HCT116 (cell line): ENCODE measurements around the gene TCFL5. TPM values are rescaled to one million over a fixed set of nuclear protein-coding genes. Genes with fewer than 3 reads are reported as not detected.

Source experiments
- ATAC-seq: fragments of 200-7000 bp; cut with Tn5 transposase; 2 replicates; pipeline ENCODE4 v1.9.1; 2020; ENCODE audit warnings: mild to moderate bottlenecking, moderate library complexity
- BruUV-seq: library from RNA; stranded (reverse); fragments of 400-500 nt; replicated peaks from 2 replicates; lab custom pipeline; 2021; lab: Mats Ljungman, UMichigan
- CTCF ChIA-PET: fragments of 300-600 bp; sonication (Branson Sonifier 250); formaldehyde crosslinking; loops from one replicate; lab custom pipeline; 2021; ENCODE audit warnings: antibody characterized with exemption; lab: Charles Lee
- POLR2A ChIA-PET: fragments of 300-600, 350-600 bp; sonication (Branson Sonifier 250); formaldehyde crosslinking; loops from one replicate; lab custom pipeline; 2021; ENCODE audit warnings: antibody characterized with exemption; lab: Charles Lee
- RAD21 ChIA-PET, 2 experiments: fragments of 300-600 bp; sonication (Branson Sonifier 250); formaldehyde crosslinking; loops; one replicate each; lab custom pipeline; 2023; ENCODE audit warnings: low total read pairs in 2 of 2; ENCODE audit not compliant: uncharacterized antibody in 2 of 2, unreplicated experiment in 2 of 2, low non-redundant PET in 1 of 2; lab: Charles Lee
- DNase-seq: peaks from one replicate; pipeline ENCODE4 v3.0.0-alpha.2; 2010; ENCODE audit warnings: low read depth, low spot score
- H2AFZ ChIP-seq: fragments of 200-600 bp; shearing (Covaris generic), sonication (generic); 2 replicates; pipeline ENCODE4 v1.6.1; 2017; ENCODE audit warnings: low read depth, mixed run types, mixed read lengths, antibody characterized with exemption, low read length; ENCODE audit not compliant: poor library complexity, severe bottlenecking
- H3K27ac ChIP-seq: 2 replicates; pipeline ENCODE4 v1.5.1; 2012; ENCODE audit warnings: low read depth, low read length
- H3K27me3 ChIP-seq: fragments of 200-600 bp; sonication (generic); 2 replicates; pipeline ENCODE4 v1.6.1; 2016; ENCODE audit warnings: mixed run types, low read length, mixed read lengths; ENCODE audit not compliant: insufficient read depth
- H3K36me3 ChIP-seq, 2 experiments: fragments of 200-500 bp in 1 of 2; fragments of 200-600 bp in 1 of 2; sonication (Bioruptor generic) in 1 of 2; sonication (generic) in 1 of 2; 2 replicates each; pipeline versions ENCODE4 v1.5.1 to v1.6.1; 2014 to 2016; ENCODE audit warnings: low read length in 2 of 2, inconsistent platforms in 1 of 2, mixed read lengths in 1 of 2, mixed run types in 1 of 2; ENCODE audit not compliant: insufficient read depth in 2 of 2, control insufficient read depth in 1 of 2
- H3K4me1 ChIP-seq, 2 experiments: fragments of 200-600 bp in 1 of 2; sonication (generic) in 1 of 2; 2 replicates each; pipeline versions ENCODE4 v1.5.1 to v1.6.1; 2012 to 2017; ENCODE audit warnings: low read length in 2 of 2, inconsistent platforms in 1 of 2, mild to moderate bottlenecking in 1 of 2, mixed read lengths in 1 of 2, mixed run types in 1 of 2, moderate library complexity in 1 of 2; ENCODE audit not compliant: insufficient read depth in 2 of 2, control insufficient read depth in 1 of 2
- H3K4me2 ChIP-seq: fragments of 200-600 bp; sonication (generic); 2 replicates; pipeline ENCODE4 v1.6.1; 2017; ENCODE audit warnings: mixed run types, low read length, mixed read lengths
- H3K4me3 ChIP-seq, 2 experiments: fragments of 200-600 bp in 1 of 2; sonication (generic) in 1 of 2; replicated peaks in 1 of 2; 2 replicates each; pipeline ENCODE4 v1.5.1; 2011 to 2016; ENCODE audit warnings: low read length in 2 of 2, control low read depth in 1 of 2, low read depth in 1 of 2, mild to moderate bottlenecking in 1 of 2, mixed read lengths in 1 of 2, mixed run types in 1 of 2
- H3K79me2 ChIP-seq: fragments of 200-600 bp; sonication (generic); 2 replicates; pipeline ENCODE4 v1.6.1; 2017; ENCODE audit warnings: mild to moderate bottlenecking, mixed run types, low read length, moderate library complexity, mixed read lengths; ENCODE audit not compliant: insufficient read depth
- H3K9ac ChIP-seq: fragments of 200-600 bp; sonication (generic); 2 replicates; pipeline ENCODE4 v1.6.1; 2016; ENCODE audit warnings: low read length, mixed read lengths
- H3K9me2 ChIP-seq: fragments of 200-600 bp; sonication (generic), shearing (Covaris generic); 2 replicates; pipeline ENCODE4 v1.6.1; 2017; ENCODE audit warnings: mixed run types, mild to moderate bottlenecking, moderate library complexity; ENCODE audit not compliant: insufficient read depth
- H3K9me3 ChIP-seq, 2 experiments: fragments of 200-500 bp in 1 of 2; fragments of 200-600 bp in 1 of 2; sonication (Bioruptor generic) in 1 of 2; sonication (generic) in 1 of 2; 2 replicates each; pipeline ENCODE4 v1.6.1; 2014 to 2017; ENCODE audit warnings: low read length in 2 of 2, mixed read lengths in 2 of 2, inconsistent platforms in 1 of 2, low read depth in 1 of 2, mild to moderate bottlenecking in 1 of 2, mixed run types in 1 of 2, moderate library complexity in 1 of 2; ENCODE audit not compliant: control insufficient read depth in 1 of 2, insufficient read depth in 1 of 2
- H4K20me1 ChIP-seq: fragments of 200-600 bp; sonication (generic), shearing (Covaris generic); 2 replicates; pipeline ENCODE4 v1.6.1; 2017; ENCODE audit warnings: mixed run types, mild to moderate bottlenecking, moderate library complexity; ENCODE audit not compliant: insufficient read depth
- CBX3 ChIP-seq: IDR thresholded peaks from 2 replicates; pipeline ENCODE4 v1.6.1; 2012; ENCODE audit warnings: low read depth
- CEBPB ChIP-seq: IDR thresholded peaks from 2 replicates; pipeline ENCODE4 v1.6.1; 2012; ENCODE audit warnings: low read depth
- CTCF ChIP-seq, 3 experiments: fragments of 200-600 bp in 1 of 3; sonication (generic) in 1 of 3; IDR thresholded peaks in 2 of 3; conservative IDR thresholded peaks in 1 of 3; 2 replicates each; pipeline ENCODE4 v1.5.1; 2012 to 2017; ENCODE audit warnings: low read depth in 2 of 3, low read length in 2 of 3, antibody characterized with exemption in 1 of 3, borderline replicate concordance in 1 of 3, control low read depth in 1 of 3, mild to moderate bottlenecking in 1 of 3, mixed read lengths in 1 of 3, mixed run types in 1 of 3, moderate library complexity in 1 of 3; ENCODE audit not compliant: insufficient read depth in 1 of 3
- ELF1 ChIP-seq: IDR thresholded peaks from 2 replicates; pipeline ENCODE4 v1.6.1; 2012; ENCODE audit warnings: low read depth, borderline replicate concordance
- EZH2phosphoT487 ChIP-seq: fragments of 200-600 bp; IDR thresholded peaks from 2 replicates; pipeline ENCODE4 v1.6.1; 2018; ENCODE audit warnings: antibody characterized with exemption, borderline replicate concordance
- POLR2A ChIP-seq: IDR thresholded peaks from 2 replicates; pipeline ENCODE4 v1.7.0; 2011; ENCODE audit warnings: borderline replicate concordance; ENCODE audit not compliant: insufficient read depth, insufficient read length; ENCODE audit errors: extremely low read depth
- REST ChIP-seq: IDR thresholded peaks from 2 replicates; pipeline ENCODE4 v1.6.1; 2012; ENCODE audit warnings: low read depth
- SIN3A ChIP-seq: IDR thresholded peaks from 2 replicates; pipeline ENCODE4 v1.6.1; 2012; ENCODE audit warnings: low read depth
- SP1 ChIP-seq: IDR thresholded peaks from 2 replicates; pipeline ENCODE4 v1.6.1; 2012; ENCODE audit warnings: low read depth
- YY1 ChIP-seq: IDR thresholded peaks from 2 replicates; pipeline ENCODE4 v1.6.1; 2011; ENCODE audit warnings: low read length, low read depth, moderate library complexity, mild to moderate bottlenecking; ENCODE audit not compliant: insufficient replicate concordance; ENCODE audit errors: extremely low read depth
- ZBTB33 ChIP-seq: IDR thresholded peaks from 2 replicates; pipeline ENCODE4 v1.6.1; 2011; ENCODE audit warnings: mild to moderate bottlenecking, low read length, moderate library complexity; ENCODE audit not compliant: insufficient replicate concordance; ENCODE audit errors: extremely low read depth
- ZFX ChIP-seq: fragments of 450-650 bp; IDR thresholded peaks from 2 replicates; pipeline ENCODE4 v1.6.1; 2017
- intact Hi-C: fragments of 100-400 bp; cut with micrococcal nuclease; formaldehyde crosslinking; loops from 2 replicates; pipeline ENCODE4 v1.10.0; 2022
- total RNA-seq: library from RNA; stranded (reverse); gene quantifications from one replicate; pipeline ENCODE4 v1.2.1, GENCODE V29; 2021; ENCODE audit not compliant: unreplicated experiment

The TCFL5 gene
- total RNA-seq, 1 experiment from 2014 or later = 20.4 TPM

- no TSS peak for BruUV-seq
- TF ChIP-seq YY1 (no peak), EZH2phosphoT487 (no peak), CBX3 (no peak), ZFX (no peak), CEBPB (no peak), REST (no peak), ZBTB33 (no peak), CTCF (IDR thresholded peaks at IDR 0.05 in 2 of 3, conservative IDR thresholded peaks at IDR 0.05 in 1 of 3; ENCODE audit: borderline replicate concordance in 1 of 3, insufficient read depth in 1 of 3, low read depth in 2 of 3, low read length in 2 of 3) (no peak), POLR2A (no peak), SIN3A (no peak), SP1 (no peak), ELF1 (no peak)
- POLR2A ChIA-PET = interaction anchor here (0.6 kb wide), 1 partner anchor 442 kb away, joined by 7 read pairs; the partner anchor contains the start of gene RPS21
- H3K9me2 ChIP-seq = no peaks in the 10 kb centered on the region
- H3K36me3 ChIP-seq = no peaks in the 10 kb centered on the region
- H3K4me2 ChIP-seq = no peak overlapping the region
- H3K9me3 ChIP-seq = no peaks in the 10 kb centered on the region
- RAD21 ChIA-PET = no interaction called here
- no peak for ATAC-seq
- H3K27me3 ChIP-seq = no peaks in the 10 kb centered on the region
- H3K79me2 ChIP-seq = no peaks in the 10 kb centered on the region
- no peak overlapping the region for H3K27ac ChIP-seq
- H2AFZ ChIP-seq = no peak overlapping the region
- intact Hi-C loops = no loop called here
- no peak for DNase-seq
- H4K20me1 ChIP-seq = no peaks in the 10 kb centered on the region
- no peak overlapping the region for H3K4me3 ChIP-seq
- H3K9ac ChIP-seq = no peak overlapping the region
- CTCF ChIA-PET = no interaction called here
- H3K4me1 ChIP-seq = peaks cover 29 to 33% of the 10 kb centered on the region in 2 experiments
Measured at GRCh38 chr20:62828511-62829230, 33.0 kb downstream of the TCFL5 start.
